K562 (cell line): Measurements from ENCODE around the gene GSDME. TPM values are rescaled to one million over a fixed set of nuclear protein-coding genes. Genes with fewer than 3 reads are reported as not detected.

Source experiments
- CCNT2 ChIP-seq: IDR thresholded peaks from 2 replicates; pipeline ENCODE4 v1.6.1; 2011; ENCODE audit warnings: borderline replicate concordance, low read depth, mild to moderate bottlenecking, moderate library complexity, mixed read lengths, low read length; ENCODE audit not compliant: insufficient read length; ENCODE audit errors: extremely low read depth
- L3MBTL2 ChIP-seq: fragments of 450-650 bp; IDR thresholded peaks from 2 replicates; pipeline ENCODE4 v1.6.1; 2016; ENCODE audit warnings: mild to moderate bottlenecking, moderate library complexity
- MLLT1 ChIP-seq, 2 experiments: fragments of 450-650 bp; IDR thresholded peaks; 2 replicates each; pipeline ENCODE4 v1.6.1; 2016
- NCOR1 ChIP-seq: fragments of 450-650 bp; IDR thresholded peaks from 2 replicates; pipeline ENCODE4 v1.6.1; 2016; ENCODE audit warnings: mild to moderate bottlenecking, moderate library complexity
- ZNF165 ChIP-seq: fragments of 250-450 bp; sonication (Bioruptor Pico); IDR thresholded peaks from 2 replicates; pipeline ENCODE4 v1.4.0; 2020; ENCODE audit warnings: borderline replicate concordance
- ZNF41 ChIP-seq: fragments of 250-450 bp; sonication (Bioruptor Pico); conservative IDR thresholded peaks from 2 replicates; pipeline ENCODE4 v1.4.0; 2020; ENCODE audit warnings: mild to moderate bottlenecking
- ZNF655 ChIP-seq: fragments of 250-450 bp; sonication (Bioruptor Pico); IDR thresholded peaks from 2 replicates; pipeline ENCODE4 v1.5.0; 2021
- ZSCAN29 ChIP-seq: fragments of 450-650 bp; IDR thresholded peaks from 2 replicates; pipeline ENCODE4 v1.6.1; 2017
- ZSCAN32 ChIP-seq: fragments of 450-650 bp; formaldehyde crosslinking; IDR thresholded peaks from 2 replicates; pipeline ENCODE4 v1.4.0; 2020; ENCODE audit warnings: mild to moderate bottlenecking, moderate library complexity
- polyA plus RNA-seq, 8 experiments: library from polyadenylated mRNA; depleted of rRNA in 4 of 8; stranded (reverse) in 5 of 8; unstranded in 3 of 8; fragments of >200 nt; fragmentation: Nextera tagmentation in 2 of 8; fragmentation: Illumina TruSeq in 1 of 8; extraction: Ambion mirVana in 2 of 8; extraction: Trizol in 1 of 8; gene quantifications; 2 replicates each; pipeline versions ENCODE4 v1.2.1 to v1.2.3, GENCODE V29; 2011 to 2014; ENCODE audit warnings: inconsistent platforms in 1 of 8, missing spikeins in 1 of 8
- total RNA-seq, 7 experiments: library from RNA; depleted of rRNA in 6 of 7; stranded (reverse); fragments of >200 nt in 6 of 7; fragmentation: Illumina TruSeq in 2 of 7; extraction: Trizol in 2 of 7; gene quantifications; 2 replicates each; pipeline versions ENCODE4 v1.2.1 to v1.2.3, GENCODE V29; 2011 to 2021; ENCODE audit warnings: low replicate concordance in 1 of 7
- TF ChIP-seq, protein P1 (sequence below): fragments of 450-650 bp; IDR thresholded peaks from 2 replicates; pipeline ENCODE4 v1.6.1; 2016; ENCODE audit warnings: low read depth
- TF ChIP-seq, protein P2 (sequence below): fragments of 450-650 bp; formaldehyde crosslinking; IDR thresholded peaks from 2 replicates; pipeline ENCODE4 v1.4.0; 2020; ENCODE audit warnings: mild to moderate bottlenecking, moderate library complexity
- TF ChIP-seq, protein P3 (sequence below): sonication (generic); formaldehyde crosslinking; IDR thresholded peaks from 2 replicates; pipeline ENCODE4 v1.8.1; 2023; ENCODE audit warnings: mild to moderate bottlenecking, missing genetic modification reagents, moderate library complexity
- TF ChIP-seq, protein P4 (sequence below): sonication (generic); formaldehyde crosslinking; IDR thresholded peaks from 2 replicates; pipeline ENCODE4 v1.9.0; 2022; ENCODE audit warnings: mild to moderate bottlenecking, missing genetic modification reagents

Gene GSDME
- total and polyA plus RNA-seq, 9 of the 15 experiments (the other 6 are each of a cell fraction or from before 2014, with no cell fraction given) = 0.37 to 1.9 (median 0.62) TPM

GRCh38 chr7:24725554-24726241 is 31.6 kb downstream of the GSDME start (continued):
- TF ChIP-seq ZNF655 (CRISPR knock-in tag) = no peak
- TF ChIP-seq ZSCAN32 (CRISPR knock-in tag) = no peak
- no peak for TF ChIP-seq ZNF165 (CRISPR knock-in tag)
- TF ChIP-seq, protein P1, sequence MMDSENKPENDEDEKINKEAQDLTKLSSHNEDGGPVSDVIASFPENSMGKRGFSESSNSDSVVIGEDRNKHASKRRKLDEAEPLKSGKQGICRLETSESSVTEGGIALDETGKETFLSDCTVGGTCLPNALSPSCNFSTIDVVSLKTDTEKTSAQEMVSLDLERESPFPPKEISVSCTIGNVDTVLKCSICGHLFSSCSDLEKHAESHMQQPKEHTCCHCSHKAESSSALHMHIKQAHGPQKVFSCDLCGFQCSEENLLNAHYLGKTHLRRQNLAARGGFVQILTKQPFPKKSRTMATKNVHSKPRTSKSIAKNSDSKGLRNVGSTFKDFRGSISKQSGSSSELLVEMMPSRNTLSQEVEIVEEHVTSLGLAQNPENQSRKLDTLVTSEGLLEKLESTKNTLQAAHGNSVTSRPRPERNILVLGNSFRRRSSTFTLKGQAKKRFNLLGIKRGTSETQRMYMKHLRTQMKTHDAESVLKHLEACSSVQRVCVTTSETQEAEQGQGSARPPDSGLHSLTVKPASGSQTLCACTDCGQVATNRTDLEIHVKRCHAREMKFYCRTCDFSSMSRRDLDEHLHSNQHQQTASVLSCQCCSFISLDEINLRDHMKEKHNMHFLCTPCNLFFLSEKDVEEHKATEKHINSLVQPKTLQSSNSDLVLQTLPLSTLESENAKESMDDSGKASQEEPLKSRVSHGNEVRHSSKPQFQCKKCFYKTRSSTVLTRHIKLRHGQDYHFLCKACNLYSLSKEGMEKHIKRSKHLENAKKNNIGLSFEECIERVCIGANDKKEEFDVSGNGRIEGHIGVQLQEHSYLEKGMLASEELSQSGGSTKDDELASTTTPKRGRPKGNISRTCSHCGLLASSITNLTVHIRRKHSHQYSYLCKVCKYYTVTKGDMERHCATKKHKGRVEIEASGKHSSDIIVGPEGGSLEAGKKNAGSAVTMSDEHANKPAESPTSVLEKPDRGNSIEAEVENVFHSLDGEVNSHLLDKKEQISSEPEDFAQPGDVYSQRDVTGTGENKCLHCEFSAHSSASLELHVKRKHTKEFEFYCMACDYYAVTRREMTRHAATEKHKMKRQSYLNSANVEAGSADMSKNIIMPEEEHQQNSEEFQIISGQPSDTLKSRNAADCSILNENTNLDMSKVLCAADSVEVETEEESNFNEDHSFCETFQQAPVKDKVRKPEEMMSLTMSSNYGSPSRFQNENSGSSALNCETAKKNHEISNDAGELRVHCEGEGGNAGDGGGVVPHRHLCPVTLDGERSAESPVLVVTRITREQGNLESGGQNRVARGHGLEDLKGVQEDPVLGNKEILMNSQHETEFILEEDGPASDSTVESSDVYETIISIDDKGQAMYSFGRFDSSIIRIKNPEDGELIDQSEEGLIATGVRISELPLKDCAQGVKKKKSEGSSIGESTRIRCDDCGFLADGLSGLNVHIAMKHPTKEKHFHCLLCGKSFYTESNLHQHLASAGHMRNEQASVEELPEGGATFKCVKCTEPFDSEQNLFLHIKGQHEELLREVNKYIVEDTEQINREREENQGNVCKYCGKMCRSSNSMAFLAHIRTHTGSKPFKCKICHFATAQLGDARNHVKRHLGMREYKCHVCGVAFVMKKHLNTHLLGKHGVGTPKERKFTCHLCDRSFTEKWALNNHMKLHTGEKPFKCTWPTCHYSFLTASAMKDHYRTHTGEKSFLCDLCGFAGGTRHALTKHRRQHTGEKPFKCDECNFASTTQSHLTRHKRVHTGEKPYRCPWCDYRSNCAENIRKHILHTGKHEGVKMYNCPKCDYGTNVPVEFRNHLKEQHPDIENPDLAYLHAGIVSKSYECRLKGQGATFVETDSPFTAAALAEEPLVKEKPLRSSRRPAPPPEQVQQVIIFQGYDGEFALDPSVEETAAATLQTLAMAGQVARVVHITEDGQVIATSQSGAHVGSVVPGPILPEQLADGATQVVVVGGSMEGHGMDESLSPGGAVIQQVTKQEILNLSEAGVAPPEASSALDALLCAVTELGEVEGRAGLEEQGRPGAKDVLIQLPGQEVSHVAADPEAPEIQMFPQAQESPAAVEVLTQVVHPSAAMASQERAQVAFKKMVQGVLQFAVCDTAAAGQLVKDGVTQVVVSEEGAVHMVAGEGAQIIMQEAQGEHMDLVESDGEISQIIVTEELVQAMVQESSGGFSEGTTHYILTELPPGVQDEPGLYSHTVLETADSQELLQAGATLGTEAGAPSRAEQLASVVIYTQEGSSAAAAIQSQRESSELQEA = no peak
- TF ChIP-seq ZNF41 (CRISPR knock-in tag) = no peak
- TF ChIP-seq, protein P2, sequence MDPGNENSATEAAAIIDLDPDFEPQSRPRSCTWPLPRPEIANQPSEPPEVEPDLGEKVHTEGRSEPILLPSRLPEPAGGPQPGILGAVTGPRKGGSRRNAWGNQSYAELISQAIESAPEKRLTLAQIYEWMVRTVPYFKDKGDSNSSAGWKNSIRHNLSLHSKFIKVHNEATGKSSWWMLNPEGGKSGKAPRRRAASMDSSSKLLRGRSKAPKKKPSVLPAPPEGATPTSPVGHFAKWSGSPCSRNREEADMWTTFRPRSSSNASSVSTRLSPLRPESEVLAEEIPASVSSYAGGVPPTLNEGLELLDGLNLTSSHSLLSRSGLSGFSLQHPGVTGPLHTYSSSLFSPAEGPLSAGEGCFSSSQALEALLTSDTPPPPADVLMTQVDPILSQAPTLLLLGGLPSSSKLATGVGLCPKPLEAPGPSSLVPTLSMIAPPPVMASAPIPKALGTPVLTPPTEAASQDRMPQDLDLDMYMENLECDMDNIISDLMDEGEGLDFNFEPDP (CRISPR knock-in tag) = no peak
- no peak for TF ChIP-seq ZSCAN29
- TF ChIP-seq L3MBTL2 = 0 out of 2 replicates have a peak, but pooled peaks have one; percentile 15
- TF ChIP-seq NCOR1 = peak; percentile 59
- TF ChIP-seq MLLT1 (IDR thresholded peaks at IDR 0.05) = no peak
- TF ChIP-seq, protein P3, sequence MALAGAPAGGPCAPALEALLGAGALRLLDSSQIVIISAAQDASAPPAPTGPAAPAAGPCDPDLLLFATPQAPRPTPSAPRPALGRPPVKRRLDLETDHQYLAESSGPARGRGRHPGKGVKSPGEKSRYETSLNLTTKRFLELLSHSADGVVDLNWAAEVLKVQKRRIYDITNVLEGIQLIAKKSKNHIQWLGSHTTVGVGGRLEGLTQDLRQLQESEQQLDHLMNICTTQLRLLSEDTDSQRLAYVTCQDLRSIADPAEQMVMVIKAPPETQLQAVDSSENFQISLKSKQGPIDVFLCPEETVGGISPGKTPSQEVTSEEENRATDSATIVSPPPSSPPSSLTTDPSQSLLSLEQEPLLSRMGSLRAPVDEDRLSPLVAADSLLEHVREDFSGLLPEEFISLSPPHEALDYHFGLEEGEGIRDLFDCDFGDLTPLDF (CRISPR knock-in tag) = no peak
- no peak for TF ChIP-seq CCNT2
- TF ChIP-seq, protein P4, sequence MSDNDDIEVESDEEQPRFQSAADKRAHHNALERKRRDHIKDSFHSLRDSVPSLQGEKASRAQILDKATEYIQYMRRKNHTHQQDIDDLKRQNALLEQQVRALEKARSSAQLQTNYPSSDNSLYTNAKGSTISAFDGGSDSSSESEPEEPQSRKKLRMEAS (CRISPR knock-in tag) = no peak
